Omental fat pad (tissue), 4 donors: ENCODE measurements around the gene GRIN2C. TPM values are rescaled to one million over a fixed set of nuclear protein-coding genes. Genes with fewer than 3 reads are reported as not detected.

Experiments used
- ATAC-seq: fragments of 150-250 bp; one replicate; pipeline ENCODE4 v1.9.1; 2016; ENCODE audit warnings: mild to moderate bottlenecking, moderate library complexity; ENCODE audit not compliant: low FRiP score
- DNase-seq: peaks from one replicate; pipeline ENCODE4 v3.0.0-alpha.2; 2019; ENCODE audit warnings: low spot score
- total RNA-seq, 4 donors: library from RNA; depleted of rRNA; stranded (reverse); fragments of >200 nt; gene quantifications; one replicate each; pipeline ENCODE4 v1.1.0, GENCODE V29; 2016
- TF ChIP-seq, protein P1 (sequence below), 3 donors: fragments of 450-650 bp; IDR thresholded peaks; one replicate each; pipeline ENCODE4 v1.5.1; 2016 to 2017; ENCODE audit warnings: antibody characterized with exemption in 3 of 3, mild to moderate bottlenecking in 3 of 3, moderate library complexity in 2 of 3

GRIN2C gene
- total RNA-seq, 4 donors from 2014 or later: 1.0 to 4.7 (median 1.6) TPM; not detected in 1

DNA sequence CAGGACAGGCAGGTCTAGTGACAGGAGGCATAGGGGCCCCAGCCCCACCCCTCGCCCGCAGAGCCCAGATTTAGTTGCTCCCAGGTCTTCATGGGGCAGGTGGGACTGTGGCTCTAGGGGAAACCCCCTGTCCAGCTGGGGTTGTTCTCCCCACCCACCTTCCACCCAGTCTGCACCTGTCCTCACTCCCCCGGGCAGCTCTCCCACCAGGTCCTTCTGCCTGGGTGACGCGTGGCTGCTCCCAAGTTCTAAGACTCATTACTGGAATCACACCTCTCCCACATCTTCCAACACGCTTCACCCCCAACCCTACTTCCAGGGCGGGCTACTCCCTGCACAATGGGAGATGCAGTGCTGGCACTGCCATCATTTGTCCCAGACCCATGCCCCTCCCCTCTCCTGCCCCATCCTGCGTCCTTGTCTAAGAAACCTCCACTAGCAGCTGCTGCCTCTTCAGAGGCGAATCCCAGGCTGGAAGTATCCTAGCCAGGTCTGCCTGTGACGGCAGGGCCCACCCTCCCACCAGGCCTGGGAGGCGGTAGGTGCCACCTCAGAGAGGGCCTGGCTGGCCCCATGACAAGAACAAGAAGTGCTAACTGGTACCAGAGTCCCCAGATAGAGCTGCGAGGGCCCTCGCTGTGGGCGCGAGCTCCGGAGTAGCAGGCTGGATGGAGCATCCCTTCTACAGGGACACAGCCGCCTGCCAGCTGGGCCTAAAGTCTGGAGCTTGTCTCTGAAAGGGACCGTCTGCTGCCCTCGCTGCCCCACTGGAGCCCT, 22.8 kb downstream of the GRIN2C start:
- TF ChIP-seq, protein P1, sequence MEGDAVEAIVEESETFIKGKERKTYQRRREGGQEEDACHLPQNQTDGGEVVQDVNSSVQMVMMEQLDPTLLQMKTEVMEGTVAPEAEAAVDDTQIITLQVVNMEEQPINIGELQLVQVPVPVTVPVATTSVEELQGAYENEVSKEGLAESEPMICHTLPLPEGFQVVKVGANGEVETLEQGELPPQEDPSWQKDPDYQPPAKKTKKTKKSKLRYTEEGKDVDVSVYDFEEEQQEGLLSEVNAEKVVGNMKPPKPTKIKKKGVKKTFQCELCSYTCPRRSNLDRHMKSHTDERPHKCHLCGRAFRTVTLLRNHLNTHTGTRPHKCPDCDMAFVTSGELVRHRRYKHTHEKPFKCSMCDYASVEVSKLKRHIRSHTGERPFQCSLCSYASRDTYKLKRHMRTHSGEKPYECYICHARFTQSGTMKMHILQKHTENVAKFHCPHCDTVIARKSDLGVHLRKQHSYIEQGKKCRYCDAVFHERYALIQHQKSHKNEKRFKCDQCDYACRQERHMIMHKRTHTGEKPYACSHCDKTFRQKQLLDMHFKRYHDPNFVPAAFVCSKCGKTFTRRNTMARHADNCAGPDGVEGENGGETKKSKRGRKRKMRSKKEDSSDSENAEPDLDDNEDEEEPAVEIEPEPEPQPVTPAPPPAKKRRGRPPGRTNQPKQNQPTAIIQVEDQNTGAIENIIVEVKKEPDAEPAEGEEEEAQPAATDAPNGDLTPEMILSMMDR (IDR thresholded peaks at IDR 0.05): no peak
- no peak for DNase-seq
- no peak for ATAC-seq

DNA sequence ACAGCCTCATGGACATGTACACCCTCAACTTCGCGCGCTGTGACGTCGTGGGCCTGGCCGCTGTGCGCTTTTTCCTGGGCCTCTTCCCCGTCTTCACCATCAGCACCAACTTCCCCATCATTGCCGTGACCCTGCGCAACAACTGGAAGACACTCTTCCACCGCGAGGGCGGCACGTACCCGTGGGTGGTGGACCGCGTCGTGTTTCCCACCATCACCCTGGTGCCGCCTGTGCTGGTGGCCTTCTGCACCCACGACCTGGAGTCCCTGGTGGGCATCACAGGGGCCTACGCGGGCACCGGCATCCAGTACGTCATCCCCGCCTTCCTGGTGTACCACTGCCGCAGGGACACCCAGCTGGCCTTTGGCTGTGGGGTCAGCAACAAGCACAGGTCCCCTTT, 23.5 kb downstream of the GRIN2C start:
- DNase-seq: no peak
- ATAC-seq: no peak
- TF ChIP-seq, protein P1 (IDR thresholded peaks at IDR 0.05): no peak

DNA sequence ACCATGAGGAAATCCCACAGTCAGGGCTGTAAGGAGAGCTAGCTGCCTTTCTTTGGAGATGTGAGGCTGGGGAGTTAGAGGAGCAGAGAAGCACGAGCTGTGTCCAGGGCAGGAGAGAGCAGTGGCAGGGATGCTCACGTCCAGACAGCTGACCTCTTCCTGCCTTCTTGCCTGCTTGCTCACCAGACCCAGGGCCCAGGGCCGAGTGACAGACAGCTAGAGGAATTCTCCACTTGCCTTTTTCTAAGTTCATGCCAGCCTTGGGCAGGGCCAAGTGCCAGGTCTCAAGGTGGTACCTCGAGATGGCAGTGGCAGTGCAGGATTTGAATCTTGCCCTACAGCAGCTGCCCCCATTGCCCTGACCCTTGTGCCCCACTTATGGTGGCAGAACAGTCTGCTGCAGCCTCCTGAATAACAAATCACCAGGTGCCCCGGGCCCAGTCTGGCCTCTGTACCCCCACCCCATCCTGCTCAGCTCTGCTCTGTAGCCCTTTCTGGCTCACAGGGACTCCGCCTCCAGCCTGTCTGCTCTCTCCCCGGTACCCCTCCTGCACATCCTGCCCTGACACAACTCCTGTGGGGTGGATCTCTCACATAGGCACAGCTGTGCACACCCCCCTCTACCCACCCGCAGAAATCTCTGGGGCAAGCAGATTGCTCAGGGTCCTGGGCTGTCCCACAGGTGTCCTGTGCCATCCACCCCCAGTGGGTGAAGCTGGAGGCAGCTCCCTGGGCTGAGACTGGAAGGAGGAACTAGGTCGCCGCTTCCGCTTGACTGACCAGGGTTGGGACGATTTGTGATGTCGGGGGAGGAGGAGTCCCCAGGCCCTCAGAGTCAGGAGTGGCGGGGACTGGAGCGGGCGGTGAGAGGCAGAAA, 25.9 kb downstream of the GRIN2C start:
- TF ChIP-seq, protein P1 (IDR thresholded peaks at IDR 0.05): no peak
- no peak for DNase-seq
- no peak for ATAC-seq

DNA sequence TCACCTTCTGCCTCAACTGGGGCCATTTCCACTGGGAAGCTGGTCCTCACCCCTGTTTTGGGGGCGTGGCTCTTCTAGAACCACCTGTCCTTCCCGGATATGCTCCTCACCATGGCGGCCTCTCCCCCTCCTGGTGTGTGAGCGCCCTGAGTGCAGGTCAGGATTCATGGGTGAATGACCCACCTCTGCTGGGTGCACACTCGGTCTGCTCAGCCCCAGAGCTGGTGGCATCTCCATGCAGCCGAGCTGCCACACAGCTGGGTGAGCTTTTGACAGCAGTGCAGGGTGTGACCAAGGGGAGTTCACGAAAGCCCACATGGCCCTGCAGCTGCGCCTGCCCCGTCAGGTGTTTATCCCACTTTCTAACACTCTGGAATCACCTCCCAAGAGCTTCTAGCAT, 27.3 kb downstream of the GRIN2C start:
- TF ChIP-seq, protein P1 (IDR thresholded peaks at IDR 0.05): no peak
- DNase-seq (no peak), ATAC-seq (no peak)

DNA sequence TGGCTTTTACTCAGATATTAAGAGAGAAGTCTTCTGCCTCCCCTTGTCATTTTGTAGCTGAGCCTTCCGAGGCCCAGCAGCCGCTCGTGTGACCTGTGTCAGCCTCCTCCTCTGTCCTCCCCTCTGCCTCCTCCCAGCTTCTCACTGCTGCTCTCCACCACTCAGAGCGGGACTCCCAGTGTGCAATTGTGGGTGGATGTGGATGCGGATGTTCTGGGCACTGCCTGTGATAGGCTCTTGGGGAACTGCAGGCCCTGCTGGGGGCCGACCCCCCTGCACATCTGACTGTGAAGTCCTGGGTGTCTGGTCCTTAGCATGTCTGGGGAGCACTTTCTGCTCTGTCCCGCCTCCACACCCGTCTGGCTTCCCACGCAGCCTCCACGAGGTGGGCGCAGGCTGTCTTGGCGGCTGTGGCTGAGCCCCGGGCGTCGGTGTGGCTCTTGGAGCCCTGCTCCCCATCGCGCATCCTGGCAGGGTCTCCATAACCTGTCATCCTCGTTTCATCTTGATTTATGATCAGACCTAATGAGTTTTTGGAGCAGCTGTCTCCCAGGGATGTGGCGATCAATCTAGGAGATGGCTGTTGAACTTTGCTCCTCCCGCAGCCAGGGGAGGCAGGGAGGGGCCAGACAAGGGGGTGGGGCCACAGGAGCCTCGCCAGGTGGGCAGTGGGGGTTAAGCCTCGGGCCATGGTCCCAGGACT, 28.1 kb downstream of the GRIN2C start:
- DNase-seq (no peak), ATAC-seq (no peak)
- TF ChIP-seq, protein P1 (IDR thresholded peaks at IDR 0.05): no peak

DNA sequence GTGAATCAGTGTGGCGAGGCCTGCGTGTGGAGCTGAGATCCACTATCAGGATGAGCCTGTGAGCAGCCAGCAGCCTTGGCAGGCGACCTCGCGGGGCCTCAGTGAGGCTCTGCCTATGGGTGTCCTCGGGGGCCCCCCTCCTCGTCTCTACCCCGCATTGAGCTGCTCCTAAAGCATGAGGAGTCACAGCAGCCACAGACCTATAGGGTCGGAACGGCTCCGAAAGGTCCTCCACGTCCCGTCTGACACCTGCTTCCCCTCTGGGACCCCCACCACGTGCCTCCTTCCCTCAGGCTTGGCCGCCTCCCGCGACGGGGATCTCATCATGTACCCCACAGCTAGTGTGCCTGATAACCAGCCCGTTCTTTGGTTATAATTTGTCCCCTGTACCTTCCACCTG, 28.8 kb downstream of the GRIN2C start:
- DNase-seq (no peak), ATAC-seq (no peak)
- TF ChIP-seq, protein P1 (IDR thresholded peaks at IDR 0.05): no peak
